HEK293 (cell line): ENCODE results near the gene DLG2.

Source experiments
- RBAK ChIP-seq: fragments of 450-650 bp; formaldehyde crosslinking; IDR thresholded peaks from 2 replicates; pipeline ENCODE4 v1.5.1; 2016; ENCODE audit warnings: missing biosample characterization, missing genetic modification characterization
- ZNF571 ChIP-seq: fragments of 450-650 bp; formaldehyde crosslinking; IDR thresholded peaks from 2 replicates; pipeline ENCODE4 v1.5.0; 2017; ENCODE audit warnings: missing biosample characterization, missing genetic modification characterization
- TF ChIP-seq, protein P1 (sequence below): fragments of 450-650 bp; formaldehyde crosslinking; IDR thresholded peaks from 2 replicates; pipeline ENCODE4 v1.5.1; 2016; ENCODE audit warnings: missing biosample characterization, missing genetic modification characterization

DNA sequence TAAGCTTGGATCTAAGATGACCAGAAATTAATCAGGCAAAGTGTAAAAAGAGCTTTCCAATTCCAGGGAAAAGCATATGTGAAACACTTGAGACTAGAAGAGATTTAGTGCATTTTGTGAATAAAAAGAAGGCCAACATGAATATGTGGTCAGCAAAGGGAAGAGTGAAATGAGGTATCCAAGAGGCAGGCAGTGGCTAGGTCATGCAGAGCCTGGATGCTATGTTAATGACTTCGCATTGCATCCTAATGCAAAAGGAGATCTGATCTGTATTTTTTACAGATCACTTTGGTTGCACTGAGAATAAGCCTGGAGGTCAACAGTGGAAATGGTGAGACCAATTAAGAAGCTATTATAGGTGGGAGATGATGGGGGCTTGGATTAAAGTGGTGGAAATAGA lies 1699.7 kb downstream of the DLG2 start:
- no peak for TF ChIP-seq RBAK (tag by site-specific recombination)
- no peak for TF ChIP-seq ZNF571 (tag by site-specific recombination)
- TF ChIP-seq, protein P1, sequence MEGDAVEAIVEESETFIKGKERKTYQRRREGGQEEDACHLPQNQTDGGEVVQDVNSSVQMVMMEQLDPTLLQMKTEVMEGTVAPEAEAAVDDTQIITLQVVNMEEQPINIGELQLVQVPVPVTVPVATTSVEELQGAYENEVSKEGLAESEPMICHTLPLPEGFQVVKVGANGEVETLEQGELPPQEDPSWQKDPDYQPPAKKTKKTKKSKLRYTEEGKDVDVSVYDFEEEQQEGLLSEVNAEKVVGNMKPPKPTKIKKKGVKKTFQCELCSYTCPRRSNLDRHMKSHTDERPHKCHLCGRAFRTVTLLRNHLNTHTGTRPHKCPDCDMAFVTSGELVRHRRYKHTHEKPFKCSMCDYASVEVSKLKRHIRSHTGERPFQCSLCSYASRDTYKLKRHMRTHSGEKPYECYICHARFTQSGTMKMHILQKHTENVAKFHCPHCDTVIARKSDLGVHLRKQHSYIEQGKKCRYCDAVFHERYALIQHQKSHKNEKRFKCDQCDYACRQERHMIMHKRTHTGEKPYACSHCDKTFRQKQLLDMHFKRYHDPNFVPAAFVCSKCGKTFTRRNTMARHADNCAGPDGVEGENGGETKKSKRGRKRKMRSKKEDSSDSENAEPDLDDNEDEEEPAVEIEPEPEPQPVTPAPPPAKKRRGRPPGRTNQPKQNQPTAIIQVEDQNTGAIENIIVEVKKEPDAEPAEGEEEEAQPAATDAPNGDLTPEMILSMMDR (tag by site-specific recombination), result no peak
